HG03196 (cell line): ENCODE measurements around the gene USP21.

Source experiments
- ATAC-seq: cut with Tn5 transposase; IDR thresholded peaks from one replicate; pipeline ENCODE4 v1.9.1; 2021; ENCODE audit not compliant: unreplicated experiment

Gene USP21

DNA sequence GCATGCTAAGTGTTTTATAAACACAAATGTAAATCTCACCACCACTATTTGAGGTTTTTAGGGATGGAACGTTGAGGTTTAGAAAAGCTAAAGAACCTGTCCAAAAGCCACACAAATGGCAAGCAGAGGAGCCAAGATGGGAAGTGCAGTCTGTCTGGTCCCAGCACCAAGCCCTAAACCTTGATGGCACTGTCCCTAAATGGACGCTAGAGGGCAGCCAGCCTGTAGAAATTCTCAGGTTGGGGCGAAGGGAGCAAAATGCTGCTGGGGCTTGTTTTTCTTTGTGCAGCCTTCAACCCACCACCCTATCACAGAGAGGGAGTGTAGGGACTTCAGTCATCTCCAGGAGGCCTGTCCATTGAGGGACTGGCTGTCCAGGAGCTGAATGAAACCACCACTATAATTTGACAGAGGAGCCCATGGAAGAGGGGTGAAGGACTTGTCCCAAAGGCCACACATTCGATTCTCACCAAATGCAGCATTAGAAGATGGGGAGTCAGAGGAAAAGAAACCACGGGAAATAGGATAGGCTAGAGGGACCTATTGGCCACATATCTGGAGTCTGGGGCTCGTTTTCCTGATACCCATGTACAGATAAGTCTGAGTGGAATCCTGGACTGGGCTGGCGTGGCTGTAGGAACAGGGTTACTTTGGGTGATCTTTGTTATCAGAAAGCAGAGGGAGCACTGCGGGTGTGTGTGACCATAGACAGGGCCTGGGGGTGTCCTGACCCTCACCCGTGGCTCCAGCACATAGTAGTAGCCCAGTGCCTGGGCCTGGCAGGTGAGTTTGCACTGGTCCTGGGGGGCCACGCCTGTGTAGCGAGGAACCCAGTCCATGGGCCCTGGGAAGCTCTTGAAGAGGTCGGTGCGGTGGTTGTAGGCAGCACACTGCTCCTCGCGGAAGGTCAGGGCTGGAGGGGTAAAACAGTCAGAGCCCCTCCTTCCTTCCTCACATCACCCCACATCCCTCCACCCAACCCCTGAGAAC is 33.5 kb downstream of the USP21 start:
- ATAC-seq = peak; percentile 55

DNA sequence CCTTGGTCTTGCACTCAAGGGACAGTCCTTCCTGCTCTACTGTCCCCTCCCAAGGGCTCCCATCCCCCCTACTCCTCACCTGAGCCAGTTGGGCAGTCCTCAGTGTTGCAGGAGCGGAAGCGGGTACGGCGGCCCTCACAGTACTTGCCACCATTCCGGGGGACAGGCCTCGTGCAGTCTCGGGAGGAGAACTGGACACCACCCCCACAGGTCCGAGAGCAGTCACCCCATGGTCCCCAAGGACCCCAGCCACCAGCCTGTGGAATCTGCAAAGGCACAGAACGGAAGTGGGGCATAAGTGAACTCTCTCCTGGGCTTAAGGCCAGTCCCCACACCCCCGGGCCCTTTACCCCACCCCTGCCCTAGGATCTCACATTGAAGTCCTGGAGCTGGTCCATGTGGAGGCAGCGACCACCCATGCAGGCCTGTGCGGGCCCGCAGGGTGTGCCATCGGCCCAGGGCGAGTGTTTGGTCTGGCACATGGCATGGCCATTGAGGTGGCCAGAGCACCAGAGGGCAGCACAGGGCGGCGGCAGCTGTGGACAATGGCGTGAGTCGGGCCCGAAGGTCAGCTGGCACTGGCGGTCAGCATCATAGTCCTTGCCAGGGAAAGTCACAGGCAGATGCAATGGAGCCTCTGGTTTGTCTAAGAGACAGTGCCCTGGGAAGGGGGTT is 34.4 kb downstream of the USP21 start:
- no peak for ATAC-seq

DNA sequence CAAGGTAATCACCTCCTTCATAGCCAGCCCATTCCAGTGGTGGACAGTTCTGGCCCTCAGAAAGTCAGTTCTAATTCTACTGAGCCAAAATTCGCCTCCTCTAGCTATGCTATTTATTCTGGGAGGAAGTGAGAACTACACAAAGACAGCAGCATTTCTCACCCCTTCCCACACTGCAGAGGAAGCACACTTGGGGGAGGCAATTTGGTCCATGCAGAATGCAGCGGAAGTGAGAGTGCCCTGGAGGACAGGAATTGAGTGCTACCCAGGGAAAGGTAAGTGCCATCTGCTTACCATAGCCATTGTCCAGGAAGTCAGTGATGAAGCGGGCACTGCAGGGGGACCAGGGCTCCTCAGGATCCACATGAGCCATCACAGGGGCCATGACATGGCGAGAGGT is 35.9 kb downstream of the USP21 start:
- ATAC-seq = no peak

DNA sequence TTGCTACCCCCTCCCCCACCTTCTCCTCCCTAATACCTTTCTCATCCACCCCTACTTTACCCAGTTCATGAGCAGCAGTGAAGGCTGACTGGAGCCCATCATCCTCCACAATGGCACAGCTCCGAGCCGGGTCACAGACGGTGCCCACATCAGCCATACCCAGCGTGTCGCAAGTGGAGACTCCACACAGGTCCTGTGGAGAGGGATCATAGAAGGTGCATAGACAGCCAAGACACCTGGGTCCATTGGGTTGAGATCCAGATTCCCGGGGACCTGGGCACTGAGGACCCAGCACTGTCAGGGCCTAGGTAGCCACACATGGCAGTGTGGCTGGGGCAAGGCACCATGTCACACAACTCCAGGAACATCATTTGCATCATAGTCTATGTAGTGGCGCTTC is 36.8 kb downstream of the USP21 start:
- no peak for ATAC-seq

DNA sequence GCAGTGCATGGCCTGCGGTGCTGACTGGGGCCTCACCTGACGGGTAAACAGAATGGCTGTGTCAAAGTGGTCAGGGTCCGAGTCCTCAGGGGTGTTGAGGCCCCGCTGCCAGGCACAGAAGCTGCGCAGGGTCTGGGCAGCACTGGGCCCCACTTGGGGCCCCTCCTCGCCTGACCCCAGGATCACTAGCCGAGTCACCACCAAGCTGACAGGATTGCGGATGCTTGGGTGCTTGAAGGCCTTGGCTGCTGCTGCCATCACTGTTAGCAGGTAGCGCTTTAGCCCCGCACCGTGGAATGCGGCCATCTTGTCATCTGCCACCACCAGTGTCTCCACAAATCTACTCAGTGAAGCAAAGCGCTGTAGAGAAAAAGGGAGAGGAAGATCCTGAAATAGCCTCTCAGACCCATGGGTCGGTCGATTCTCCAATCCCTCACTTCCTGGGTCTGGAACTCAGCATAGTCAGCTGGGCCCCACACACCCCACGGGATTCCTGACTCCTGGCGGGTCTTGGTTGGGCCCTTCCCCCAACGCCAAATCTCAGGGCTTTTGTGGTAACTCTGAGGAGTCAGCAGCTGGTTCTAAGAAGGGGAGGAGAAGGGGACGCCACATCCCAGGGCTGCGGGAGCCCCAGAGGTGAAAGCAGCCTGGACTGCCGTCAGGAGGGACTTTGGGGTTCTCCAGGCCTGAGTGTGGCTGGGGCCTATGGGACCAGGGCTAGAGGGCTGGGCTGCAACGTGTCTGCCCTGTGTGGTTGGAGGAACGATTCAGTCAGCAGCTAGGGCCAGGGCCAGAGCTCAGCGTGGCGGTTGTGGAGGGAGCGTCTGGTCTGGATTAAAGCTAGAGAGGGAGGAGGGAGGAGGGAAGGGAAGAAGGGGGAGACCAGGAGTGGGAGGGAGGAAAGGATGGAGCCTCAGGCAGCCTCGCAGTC is 37.5 kb downstream of the USP21 start:
- ATAC-seq = no peak

DNA sequence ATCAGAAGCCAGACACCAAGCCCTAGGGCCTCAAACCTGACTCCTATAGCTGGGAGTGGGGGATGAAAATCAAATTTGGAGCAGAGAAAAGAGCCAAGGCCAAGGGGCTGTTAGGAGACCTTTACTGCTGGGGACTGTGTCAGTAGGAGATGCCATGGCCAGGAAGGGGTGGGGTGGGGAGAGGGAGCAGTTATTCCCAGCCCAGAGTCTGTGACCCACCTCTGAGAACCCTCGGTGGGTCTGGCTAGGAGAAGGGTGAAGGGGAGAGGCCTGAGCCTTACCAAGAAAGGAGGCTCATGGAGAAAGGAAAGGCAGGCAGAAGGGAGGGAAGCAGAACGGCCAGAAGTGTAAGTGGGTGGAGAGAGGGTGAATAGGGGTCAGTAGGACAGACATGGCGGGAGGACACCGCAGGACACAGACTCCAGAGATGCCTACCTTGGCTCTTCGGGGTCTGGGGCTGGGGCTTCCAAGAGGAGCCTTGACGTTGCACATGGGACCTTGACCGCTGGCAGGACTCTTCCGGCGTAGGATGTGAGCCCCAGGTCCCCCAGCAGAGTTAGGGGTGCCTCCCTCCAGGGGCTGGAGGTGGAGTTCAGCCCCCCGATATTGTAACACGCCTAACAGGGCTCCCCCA is 38.4 kb downstream of the USP21 start:
- ATAC-seq = no peak

DNA sequence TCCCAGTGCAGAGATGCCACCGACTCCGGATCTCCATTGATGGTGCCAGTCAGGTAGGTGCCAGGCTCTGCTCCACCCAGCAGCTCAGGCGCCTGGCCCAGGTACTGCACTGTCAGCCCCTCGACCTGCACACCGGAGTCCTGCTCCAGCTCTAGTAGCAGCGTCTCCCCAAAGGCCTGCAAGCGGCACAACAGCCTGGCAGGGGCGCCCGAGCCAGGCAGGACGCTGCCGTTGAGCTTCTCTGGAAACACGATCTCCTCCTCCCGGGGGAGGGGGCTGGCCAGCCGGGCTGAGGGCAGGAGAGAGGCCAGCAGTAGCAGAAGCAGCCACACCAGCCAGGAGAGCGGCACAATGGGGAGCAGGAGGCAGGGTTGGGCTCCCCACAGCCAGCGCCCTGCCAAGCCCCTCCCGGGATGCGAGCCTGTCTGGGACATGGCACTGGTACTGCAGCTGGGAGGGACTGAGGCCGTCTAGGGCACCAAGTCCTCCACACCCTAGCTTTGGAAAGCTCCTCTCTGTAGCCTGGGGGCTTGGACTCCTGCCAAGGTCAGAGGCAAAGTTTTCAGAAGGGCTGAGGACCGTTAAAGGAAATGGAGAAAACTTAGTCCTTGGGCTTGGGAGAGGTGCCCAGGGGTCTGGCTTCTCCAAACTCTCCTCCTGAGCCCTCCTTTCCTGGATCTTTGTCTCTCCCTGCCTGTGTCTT is 39.0 kb downstream of the USP21 start:
- ATAC-seq = no peak

DNA sequence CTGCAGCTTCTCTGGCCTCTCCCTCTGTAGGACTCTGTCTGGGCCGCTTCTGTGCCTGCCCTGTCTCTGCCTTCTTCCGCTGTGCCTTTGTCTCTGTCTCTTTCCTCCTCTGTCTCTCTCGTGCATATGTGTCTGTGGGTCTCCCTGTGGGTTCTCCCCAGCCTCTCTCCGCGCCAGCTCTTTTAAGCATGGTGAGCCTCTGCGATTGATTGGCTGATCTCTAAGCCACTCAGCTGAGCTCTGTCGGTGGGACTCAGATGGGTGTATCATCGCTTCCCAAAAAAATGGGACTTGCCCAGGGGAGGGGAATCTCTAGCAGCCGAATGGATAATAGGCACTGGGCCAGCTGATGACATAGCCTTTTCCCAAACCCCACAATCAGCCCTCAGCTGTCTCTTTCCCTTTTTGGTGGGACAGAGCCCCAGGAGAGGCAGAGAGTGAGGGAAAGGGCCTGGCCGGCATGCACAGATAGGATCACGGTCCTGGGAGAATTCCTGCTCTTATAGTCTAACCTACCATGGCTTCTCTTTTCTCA is 39.7 kb downstream of the USP21 start, which contains the start of gene ADAMTS4:
Gene ADAMTS4 (minus strand): TSS at position 158 of the 535 bp plus-strand sequence. CDS start 427 bp downstream, outside the sequence.
- ATAC-seq = no peak

DNA sequence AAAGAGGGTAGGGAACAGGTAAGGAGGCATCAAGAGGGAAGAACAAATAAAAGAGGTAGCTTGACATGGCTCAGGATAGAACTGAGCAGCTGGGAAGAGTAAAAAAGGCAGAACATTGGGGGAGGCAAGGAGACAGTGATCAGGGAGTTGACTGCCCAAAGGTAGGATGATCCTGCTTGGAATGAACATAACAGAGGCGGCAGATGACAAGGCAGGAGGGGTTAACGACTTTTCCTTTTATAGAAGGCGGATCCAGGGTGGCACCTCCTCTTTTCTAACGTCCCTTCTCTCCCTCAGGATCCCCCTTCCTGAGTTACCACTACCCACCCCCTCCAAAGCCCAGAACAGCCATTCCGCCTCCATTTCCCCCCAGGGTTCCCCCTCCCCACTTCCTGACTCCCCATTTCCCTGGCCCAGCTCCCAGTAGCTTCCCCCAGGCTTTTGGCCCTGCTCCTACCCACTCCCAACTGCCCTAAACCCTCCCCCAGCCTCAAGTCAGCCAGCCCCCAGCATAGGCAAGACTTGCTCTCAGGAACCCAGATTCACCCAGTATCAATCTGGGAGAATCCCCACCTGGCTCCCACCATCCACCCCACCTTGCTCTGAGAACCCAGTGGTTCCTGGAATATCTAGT is 40.3 kb downstream of the USP21 start:
- ATAC-seq = no peak

DNA sequence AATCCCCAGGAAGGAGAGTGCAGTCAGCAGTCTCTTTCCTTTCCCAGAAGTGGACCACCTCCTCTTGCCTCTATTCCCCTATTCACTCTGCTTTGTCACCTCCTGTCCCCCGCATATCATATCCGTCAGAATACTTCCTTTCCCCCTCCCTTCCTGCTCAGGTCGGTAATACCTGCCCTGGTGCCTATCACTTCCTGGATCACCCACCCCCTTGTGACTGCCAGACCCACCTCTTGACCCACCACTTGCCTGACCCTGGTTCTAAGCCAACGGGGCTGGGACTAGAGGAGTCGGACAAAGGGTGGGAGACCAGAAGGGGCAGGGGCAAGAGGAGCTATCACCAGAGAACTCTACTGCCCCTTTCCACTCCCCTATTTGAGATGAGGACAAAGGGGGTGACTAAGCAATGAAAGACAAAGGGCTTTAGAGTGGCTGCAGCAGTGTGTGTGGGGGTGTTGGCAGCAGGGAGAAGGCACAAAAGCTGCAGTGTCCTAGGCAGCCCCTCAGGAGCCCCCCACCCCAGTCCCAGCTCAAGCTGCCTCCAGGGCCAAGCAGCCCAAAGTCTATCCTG is 41.2 kb downstream of the USP21 start:
- no peak for ATAC-seq

DNA sequence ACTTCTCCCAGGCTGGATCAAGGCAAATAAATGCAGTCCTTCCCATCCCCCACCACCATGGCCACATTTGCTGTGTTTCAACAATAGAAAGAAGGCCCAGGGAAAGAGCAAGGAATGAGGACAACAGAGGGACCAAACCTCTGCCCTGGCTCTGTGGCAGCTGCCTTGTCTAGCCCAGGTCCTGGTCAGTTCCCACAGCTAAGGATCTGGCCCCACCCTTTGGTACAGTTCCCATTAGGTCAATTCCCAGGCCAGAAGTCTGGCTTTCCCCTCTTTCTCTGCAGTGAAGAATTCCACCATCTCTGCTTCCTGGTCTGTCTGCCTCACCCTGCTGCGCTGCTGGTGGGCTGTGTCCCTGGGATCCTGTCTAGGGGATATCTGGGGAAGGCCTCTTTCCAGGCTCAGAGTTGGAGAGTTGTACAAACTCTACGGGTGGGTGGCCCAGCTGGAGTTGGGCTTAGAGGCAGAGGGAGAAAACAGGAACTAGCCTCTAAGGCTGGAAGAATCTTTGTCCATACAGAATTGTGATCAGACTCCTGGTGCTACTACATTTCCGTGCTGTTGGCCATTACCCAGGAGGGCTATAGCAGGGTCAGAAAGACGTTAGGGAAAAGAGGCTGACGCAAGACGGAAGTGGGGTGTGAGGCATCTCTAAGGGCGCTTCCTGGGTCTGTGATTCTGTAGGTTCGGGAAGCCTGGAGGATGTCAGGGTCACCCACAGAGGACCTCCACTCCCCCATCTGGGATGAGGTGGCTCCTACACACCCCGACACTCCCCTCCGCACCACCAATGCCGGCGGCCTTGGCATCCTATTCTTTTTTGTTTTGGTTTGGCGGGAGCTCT is 41.9 kb downstream of the USP21 start:
- no peak for ATAC-seq

DNA sequence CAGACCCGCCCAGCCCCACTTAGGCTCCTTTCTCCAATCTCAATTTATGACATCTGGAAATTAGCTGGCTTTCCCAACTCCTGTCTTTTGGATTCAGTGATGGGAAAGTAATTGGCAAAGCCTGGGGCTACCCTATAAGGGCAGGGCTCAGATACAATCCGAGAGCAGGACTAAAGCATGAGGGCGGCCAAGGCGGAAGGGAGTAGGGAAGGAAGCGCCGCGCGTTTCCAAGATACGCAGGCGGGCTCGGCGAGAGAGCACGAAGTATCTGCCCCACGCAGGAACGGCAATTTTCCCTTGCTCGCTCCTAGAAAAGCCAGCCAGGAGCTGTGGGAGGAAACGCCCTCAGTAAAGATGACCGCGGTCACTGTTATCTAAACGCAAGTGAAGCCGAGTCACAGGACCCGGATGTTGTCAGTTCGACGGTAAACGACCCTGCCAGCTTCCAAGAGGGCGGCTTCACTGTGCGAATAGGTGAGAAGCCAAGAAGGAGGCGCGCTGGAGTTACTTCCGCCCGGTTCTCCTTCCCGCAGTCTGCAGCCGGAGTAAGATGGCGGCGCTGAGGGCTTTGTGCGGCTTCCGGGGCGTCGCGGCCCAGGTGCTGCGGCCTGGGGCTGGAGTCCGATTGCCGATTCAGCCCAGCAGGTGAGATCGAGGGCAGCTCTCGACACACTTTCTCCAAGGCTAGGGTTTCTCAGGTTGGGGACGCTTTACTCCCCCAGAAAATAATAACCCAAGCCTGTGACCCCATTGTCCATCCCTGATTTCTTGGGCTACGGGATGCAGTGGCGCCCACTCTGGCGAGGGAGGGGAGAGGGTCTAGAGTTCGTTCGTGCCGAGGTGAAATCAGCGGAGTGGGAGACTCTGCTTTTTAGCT is 42.8 kb downstream of the USP21 start, which contains the start of gene NDUFS2:
Gene NDUFS2 (plus strand): TSS at position 532 of the 877 bp plus-strand sequence. CDS start 19 bp downstream, at position 551.
- ATAC-seq = peak; percentile 91

DNA sequence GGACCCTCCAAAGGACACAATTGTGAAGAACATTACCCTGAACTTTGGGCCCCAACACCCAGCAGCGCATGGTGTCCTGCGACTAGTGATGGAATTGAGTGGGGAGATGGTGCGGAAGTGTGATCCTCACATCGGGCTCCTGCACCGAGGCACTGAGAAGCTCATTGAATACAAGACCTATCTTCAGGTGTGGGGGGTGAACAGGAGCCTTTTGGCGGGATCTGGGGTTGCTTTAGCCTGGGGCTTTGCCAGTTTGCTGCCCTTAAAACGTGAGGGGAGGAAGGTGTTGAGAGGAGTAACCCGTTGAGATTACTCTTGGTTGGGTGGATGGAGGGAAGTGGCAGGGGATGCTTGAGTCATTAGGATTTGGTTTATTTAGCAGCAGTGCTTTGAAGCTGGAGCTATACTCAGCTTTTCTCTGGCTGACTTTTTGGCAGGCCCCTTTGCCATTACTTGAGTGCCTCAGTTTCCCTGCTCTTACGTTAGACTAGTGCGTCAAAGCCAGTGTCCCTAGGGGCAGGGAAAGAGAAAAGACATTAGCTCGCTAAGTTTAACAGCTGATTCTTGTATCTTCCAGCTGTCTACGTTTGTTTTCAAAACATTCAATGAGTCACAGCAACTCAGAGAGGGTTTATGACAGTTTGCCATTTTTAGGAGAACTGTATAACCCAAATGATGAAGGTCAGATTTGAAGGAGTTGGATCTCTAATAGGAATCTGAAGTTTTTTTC is 47.3 kb downstream of the USP21 start:
- ATAC-seq = no peak

DNA sequence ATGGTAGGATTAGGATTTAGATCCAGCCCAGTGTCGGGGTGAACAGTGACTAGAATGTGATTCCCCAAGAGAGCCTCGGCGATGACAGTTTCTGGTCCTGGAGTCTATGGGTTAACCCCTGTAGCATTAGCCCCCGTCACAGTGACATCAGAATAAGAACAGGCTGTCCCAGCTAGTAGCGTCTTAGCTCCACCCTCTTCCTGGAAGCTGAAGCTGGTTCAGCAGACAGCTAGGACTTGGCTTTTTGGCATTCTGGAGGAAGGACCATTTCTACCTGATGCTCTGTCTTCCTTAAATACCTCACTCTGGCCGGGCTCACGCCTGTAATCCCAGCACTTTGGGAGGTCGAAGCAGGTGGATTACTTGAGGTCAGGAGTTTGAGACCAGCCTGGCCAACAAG is 47.9 kb downstream of the USP21 start:
- no peak for ATAC-seq

DNA sequence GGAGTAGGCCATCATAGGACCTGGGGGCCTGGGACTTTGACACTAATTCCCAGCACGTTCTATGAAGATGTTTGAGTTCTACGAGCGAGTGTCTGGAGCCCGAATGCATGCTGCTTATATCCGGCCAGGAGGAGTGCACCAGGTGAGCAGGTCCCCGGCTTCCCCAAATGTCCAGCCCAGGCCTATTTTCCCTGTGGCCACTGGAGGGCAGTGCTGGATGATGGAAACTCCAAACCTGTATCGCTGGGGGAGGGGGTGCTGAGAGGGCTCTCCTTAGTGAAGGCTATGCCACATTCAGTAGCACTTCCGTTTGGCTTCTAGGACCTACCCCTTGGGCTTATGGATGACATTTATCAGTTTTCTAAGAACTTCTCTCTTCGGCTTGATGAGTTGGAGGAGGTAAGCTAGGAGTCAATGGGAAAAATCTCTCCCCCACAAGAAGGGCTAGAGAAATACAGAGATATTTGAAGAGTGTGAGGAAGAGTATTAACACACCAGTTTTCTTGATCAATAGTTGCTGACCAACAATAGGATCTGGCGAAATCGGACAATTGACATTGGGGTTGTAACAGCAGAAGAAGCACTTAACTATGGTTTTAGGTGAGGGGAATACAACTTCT is 50.6 kb downstream of the USP21 start:
- no peak for ATAC-seq

DNA sequence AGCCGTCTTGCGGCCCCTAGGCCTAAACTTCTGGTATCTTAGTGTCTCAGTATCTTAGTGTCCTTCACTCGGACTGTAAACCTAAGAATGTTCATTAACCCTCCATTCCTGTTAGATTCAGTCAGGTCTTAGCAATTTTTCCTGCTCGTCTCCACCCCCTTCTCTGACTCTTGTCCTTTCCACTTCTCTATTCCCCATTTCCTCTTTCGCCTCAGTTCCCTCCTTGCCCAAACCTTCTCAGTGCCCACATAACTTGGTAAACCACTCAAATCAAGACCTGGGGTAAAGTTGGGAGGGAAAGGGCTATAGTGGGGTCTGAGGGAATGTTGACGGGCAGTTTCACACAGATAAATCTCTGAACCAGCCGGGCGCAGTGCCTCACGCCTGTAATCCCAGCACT is 55.1 kb downstream of the USP21 start:
- no peak for ATAC-seq
